ENCODE measurements around the gene NFKB1.

GRCh38 chr4:102474736-102475504 is 26.2 kb upstream of the NFKB1 start:
- TF ChIP-seq CTCF (IDR thresholded peaks at IDR 0.05) (no peak), POLR2A (IDR thresholded peaks at IDR 0.05) (no peak), EP300 (IDR thresholded peaks at IDR 0.05) (no peak)
